Measurements from ENCODE around the gene NAV3. TPM values are rescaled to one million over a fixed set of nuclear protein-coding genes. Genes with fewer than 3 reads are reported as not detected.

NAV3 gene
- total RNA-seq, 2 experiments from 2014 or later = not detected

GRCh38 chr12:77821699-77822203 lies 8.9 kb upstream of the NAV3 start:
- Mint-ChIP-seq H3K4me1 (no peaks in the 10 kb centered on the region), H3K36me3 (no peaks in the 10 kb centered on the region), H3K9me3 (no peaks in the 10 kb centered on the region), H3K27me3 (no peaks in the 10 kb centered on the region), H3K4me3 (no peak overlapping the region), H3K27ac (no peak overlapping the region)
- no peak for DNase-seq

- no peaks in the 10 kb centered on the region for H3K27me3 Mint-ChIP-seq
- no peak for DNase-seq
- H3K9me3 Mint-ChIP-seq = no peaks in the 10 kb centered on the region
- H3K36me3 Mint-ChIP-seq = no peaks in the 10 kb centered on the region
- H3K27ac Mint-ChIP-seq = no peak overlapping the region
- no peaks in the 10 kb centered on the region for H3K4me1 Mint-ChIP-seq
- no peak overlapping the region for H3K4me3 Mint-ChIP-seq
Observed at GRCh38 chr12:77833329-77833728, 2.6 kb downstream of the NAV3 start.

GRCh38 chr12:77834618-77835017 lies 3.9 kb downstream of the NAV3 start:
- no peak overlapping the region for H3K4me3 Mint-ChIP-seq
- H3K27ac Mint-ChIP-seq = no peak overlapping the region
- H3K36me3 Mint-ChIP-seq = no peaks in the 10 kb centered on the region
- DNase-seq = no peak
- H3K4me1 Mint-ChIP-seq = no peaks in the 10 kb centered on the region
- no peaks in the 10 kb centered on the region for H3K27me3 Mint-ChIP-seq
- no peaks in the 10 kb centered on the region for H3K9me3 Mint-ChIP-seq

DNA sequence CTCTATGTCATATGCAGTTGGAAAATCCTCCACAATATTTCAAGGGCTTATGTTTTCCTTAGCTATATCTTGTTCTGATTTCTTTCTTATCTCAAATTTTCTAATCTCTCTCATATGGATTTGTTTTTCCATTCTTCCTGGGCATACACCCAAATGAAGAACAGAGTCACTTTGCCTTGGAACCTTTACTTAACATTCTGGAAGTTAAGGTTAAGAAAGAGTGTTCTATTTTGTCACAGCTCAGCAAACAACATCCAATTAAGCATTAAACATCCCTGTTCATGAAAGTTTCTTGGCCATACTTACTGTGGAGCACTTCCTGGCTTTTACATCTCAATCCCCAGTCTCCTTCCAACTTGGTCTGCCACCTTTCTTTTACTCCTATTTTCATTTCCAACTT lies 5.3 kb downstream of the NAV3 start:
- Mint-ChIP-seq H3K9me3 (peaks cover 2% of the 10 kb centered on the region), H3K4me1 (no peaks in the 10 kb centered on the region), H3K27ac (no peak overlapping the region), H3K27me3 (no peaks in the 10 kb centered on the region), H3K4me3 (no peak overlapping the region), H3K36me3 (no peaks in the 10 kb centered on the region)
- DNase-seq = no peak

DNA sequence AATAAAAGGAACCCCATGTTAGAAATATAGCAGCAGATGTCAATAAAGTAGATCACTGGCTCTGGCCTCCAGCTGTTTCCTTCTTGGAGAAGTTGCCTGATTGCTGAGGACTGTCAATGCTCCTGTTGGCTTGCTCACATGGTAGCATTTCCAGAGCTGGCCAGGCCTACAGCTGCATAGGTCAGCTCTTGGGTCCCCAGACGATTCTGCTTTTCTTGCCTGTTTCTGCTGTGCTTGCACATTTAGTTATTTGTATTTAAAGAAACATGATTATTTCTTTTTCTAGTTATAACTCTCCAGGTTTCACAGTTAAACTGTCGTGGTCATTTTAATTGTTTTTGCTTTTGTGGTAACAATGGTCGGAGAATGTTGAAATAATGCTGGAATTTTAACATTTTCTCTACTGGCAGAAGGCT lies 7.2 kb downstream of the NAV3 start:
- DNase-seq = no peak
- no peak overlapping the region for H3K4me3 Mint-ChIP-seq
- peaks cover 2% of the 10 kb centered on the region for H3K9me3 Mint-ChIP-seq
- H3K4me1 Mint-ChIP-seq = no peaks in the 10 kb centered on the region
- no peak overlapping the region for H3K27ac Mint-ChIP-seq
- no peaks in the 10 kb centered on the region for H3K36me3 Mint-ChIP-seq
- no peaks in the 10 kb centered on the region for H3K27me3 Mint-ChIP-seq

DNA sequence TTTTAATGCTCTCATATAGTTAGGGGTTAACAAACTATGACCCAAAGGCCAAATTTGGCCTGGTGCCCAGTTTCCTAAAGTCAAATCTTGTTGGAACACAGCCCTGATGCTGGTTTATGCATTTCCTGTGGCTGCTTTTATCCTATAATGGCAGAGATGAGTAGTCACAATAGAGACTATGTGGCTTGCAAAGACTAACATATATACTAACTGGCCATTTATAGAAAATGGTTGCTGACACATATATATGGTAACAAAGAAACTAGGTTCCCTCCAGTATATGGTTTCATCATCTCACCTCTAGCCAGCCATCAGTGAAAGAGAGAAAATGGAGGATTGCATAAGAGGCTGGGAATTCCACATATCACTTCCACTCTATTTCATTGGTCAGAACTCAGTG lies 10.8 kb downstream of the NAV3 start:
- Mint-ChIP-seq H3K27me3 (no peaks in the 10 kb centered on the region), H3K9me3 (peaks cover 3% of the 10 kb centered on the region), H3K4me3 (no peak overlapping the region), H3K27ac (no peak overlapping the region), H3K4me1 (no peaks in the 10 kb centered on the region), H3K36me3 (no peaks in the 10 kb centered on the region)
- DNase-seq = no peak

DNA sequence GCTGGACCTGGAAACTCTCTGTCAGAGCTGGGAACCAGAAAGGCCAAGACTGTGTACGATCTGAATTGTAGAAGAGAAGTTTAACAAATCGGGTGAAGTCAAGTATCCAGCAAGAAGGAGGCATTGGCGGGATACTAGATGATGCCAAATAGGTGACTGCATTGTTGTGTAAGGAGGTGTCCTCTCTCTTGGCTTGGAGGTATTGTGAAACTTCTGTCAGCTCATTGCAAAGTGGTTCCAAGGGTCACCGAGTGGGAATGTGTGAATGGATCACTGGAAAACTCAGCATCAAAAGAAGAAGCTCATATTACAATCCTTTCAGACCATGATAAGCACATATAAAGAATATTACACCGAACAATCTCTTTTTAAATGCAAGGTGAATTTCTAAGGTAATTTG lies 11.7 kb downstream of the NAV3 start:
- Mint-ChIP-seq H3K4me1 (no peaks in the 10 kb centered on the region), H3K9me3 (peaks cover 4% of the 10 kb centered on the region), H3K4me3 (no peak overlapping the region), H3K36me3 (no peaks in the 10 kb centered on the region), H3K27ac (no peak overlapping the region), H3K27me3 (no peaks in the 10 kb centered on the region)
- no peak for DNase-seq

DNA sequence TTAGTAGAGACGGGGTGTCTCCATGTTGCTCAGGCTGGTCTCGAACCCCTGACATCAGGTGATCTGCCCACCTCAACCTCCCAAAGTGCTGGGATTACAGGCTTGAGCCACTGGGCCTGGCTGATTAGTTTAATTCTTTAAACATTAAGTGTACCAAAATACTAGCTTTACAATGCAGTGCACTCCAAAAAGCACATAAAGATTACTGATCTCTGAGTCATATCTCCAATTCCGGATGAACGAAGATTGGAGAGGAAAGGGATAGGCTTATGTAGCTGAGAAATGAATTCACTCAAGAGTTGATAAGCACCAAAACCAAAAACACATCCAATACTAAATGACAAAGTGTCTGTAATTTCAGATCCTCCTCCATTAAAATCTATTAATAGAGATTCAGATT lies 15.1 kb downstream of the NAV3 start:
- peaks cover 4% of the 10 kb centered on the region for H3K9me3 Mint-ChIP-seq
- H3K4me1 Mint-ChIP-seq = no peaks in the 10 kb centered on the region
- H3K36me3 Mint-ChIP-seq = no peaks in the 10 kb centered on the region
- no peak overlapping the region for H3K4me3 Mint-ChIP-seq
- H3K27ac Mint-ChIP-seq = no peak overlapping the region
- DNase-seq = no peak
- H3K27me3 Mint-ChIP-seq = no peaks in the 10 kb centered on the region

- Mint-ChIP-seq H3K36me3 (no peaks in the 10 kb centered on the region), H3K4me3 (no peak overlapping the region), H3K9me3 (peaks cover 4% of the 10 kb centered on the region), H3K27me3 (no peaks in the 10 kb centered on the region), H3K4me1 (no peaks in the 10 kb centered on the region), H3K27ac (no peak overlapping the region)
- no peak for DNase-seq
Observed at GRCh38 chr12:77847060-77847541, 16.4 kb downstream of the NAV3 start.

GRCh38 chr12:77847680-77848431 lies 17.2 kb downstream of the NAV3 start:
- no peak overlapping the region for H3K4me3 Mint-ChIP-seq
- H3K27ac Mint-ChIP-seq = no peak overlapping the region
- peaks cover 4% of the 10 kb centered on the region for H3K9me3 Mint-ChIP-seq
- no peak for DNase-seq
- H3K36me3 Mint-ChIP-seq = no peaks in the 10 kb centered on the region
- H3K4me1 Mint-ChIP-seq = no peaks in the 10 kb centered on the region
- H3K27me3 Mint-ChIP-seq = no peaks in the 10 kb centered on the region

DNA sequence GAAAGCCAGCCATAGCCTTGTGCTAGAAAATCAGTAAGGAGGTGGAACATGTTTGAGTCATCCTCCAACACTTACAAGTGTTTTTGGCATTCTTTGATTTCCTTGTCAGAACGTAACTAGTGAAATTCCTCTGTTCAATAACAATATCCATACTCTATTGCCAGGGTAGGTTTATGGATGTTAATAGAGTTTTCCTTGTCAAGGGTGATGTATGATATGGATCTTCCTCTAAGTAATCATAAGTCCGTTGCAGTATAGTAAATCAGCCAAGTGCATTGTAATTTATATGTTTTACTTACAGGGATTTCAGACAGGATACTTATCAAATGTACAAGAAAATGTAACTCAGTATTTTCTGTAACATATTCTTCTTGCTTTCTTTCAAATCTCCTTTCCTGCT lies 19.4 kb downstream of the NAV3 start:
- peaks cover 3% of the 10 kb centered on the region for H3K9me3 Mint-ChIP-seq
- H3K27me3 Mint-ChIP-seq = no peaks in the 10 kb centered on the region
- H3K36me3 Mint-ChIP-seq = no peaks in the 10 kb centered on the region
- H3K27ac Mint-ChIP-seq = no peak overlapping the region
- H3K4me1 Mint-ChIP-seq = no peaks in the 10 kb centered on the region
- DNase-seq = no peak
- H3K4me3 Mint-ChIP-seq = no peak overlapping the region

GRCh38 chr12:77850698-77851097 lies 20.0 kb downstream of the NAV3 start:
- H3K27ac Mint-ChIP-seq = no peak overlapping the region
- H3K36me3 Mint-ChIP-seq = no peaks in the 10 kb centered on the region
- H3K9me3 Mint-ChIP-seq = peaks cover 3% of the 10 kb centered on the region
- no peak for DNase-seq
- no peaks in the 10 kb centered on the region for H3K4me1 Mint-ChIP-seq
- no peak overlapping the region for H3K4me3 Mint-ChIP-seq
- H3K27me3 Mint-ChIP-seq = no peaks in the 10 kb centered on the region

DNA sequence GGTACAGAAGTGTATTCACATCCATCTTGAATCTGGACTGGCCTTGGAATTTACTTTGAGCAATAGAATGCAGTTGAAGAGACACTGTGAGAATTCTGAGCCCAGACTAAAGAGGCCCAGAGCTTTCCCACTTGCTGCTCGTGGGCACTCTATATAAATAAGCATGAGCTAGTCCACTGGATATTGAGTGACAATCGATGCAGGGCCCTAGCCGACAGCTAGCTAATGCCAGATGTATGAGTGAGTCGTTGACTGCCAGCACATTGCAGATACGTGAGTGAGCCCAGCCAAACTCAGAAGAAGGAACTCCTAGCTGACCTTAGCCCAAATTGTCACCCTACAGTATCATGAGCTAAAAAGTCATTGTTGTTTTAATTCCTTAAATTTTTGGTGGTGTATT lies 24.9 kb downstream of the NAV3 start:
- Mint-ChIP-seq H3K4me1 (no peaks in the 10 kb centered on the region), H3K27me3 (no peaks in the 10 kb centered on the region), H3K27ac (no peak overlapping the region)

DNA sequence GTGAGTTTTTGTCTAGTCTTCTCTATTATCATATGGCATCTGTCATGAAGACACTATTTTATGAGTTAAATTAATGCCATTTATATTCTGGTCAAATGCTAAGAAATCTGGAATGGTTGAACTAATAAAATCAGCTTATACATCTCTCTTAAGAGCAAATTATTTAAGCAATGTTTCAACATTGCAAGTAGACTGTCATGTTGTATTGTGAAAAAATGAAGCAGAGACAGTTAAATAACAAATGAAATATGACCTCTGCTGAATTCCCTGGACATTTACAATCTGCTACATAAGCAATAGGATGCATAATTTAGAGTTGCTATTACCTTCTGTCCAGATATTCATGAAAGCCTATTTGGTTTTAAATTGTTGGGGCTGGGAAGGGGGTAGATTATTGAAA lies 30.6 kb downstream of the NAV3 start:
- H3K9me3 Mint-ChIP-seq = peaks cover 3% of the 10 kb centered on the region
- no peak overlapping the region for H3K27ac Mint-ChIP-seq
- H3K4me3 Mint-ChIP-seq = no peak overlapping the region
- no peaks in the 10 kb centered on the region for H3K36me3 Mint-ChIP-seq
- H3K4me1 Mint-ChIP-seq = no peaks in the 10 kb centered on the region
- no peaks in the 10 kb centered on the region for H3K27me3 Mint-ChIP-seq
- DNase-seq = no peak

More for the DNA sequence above, 24.9 kb downstream of the NAV3 start:
- Mint-ChIP-seq H3K4me3 (no peak overlapping the region), H3K9me3 (no peaks in the 10 kb centered on the region), H3K36me3 (no peaks in the 10 kb centered on the region)
- no peak for DNase-seq

DNA sequence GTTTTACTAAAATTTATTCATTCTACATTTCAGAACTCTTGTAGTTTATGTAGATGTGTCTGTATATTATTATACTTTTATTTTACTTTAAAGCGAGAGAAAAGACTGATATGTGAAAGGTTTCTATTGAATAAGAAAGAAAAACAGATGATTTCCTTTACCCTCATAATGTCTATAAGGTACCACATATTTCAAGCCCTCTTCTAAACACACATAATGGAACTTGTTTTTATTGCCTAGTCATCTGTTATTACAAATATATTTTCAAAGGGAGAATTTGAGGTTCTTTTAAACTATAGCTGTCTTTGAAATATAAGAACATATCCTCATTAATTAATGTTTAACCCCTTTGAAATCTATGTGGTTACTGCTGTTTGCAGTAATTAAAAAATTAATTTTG lies 34.5 kb downstream of the NAV3 start:
- H3K4me3 Mint-ChIP-seq = no peak overlapping the region
- H3K36me3 Mint-ChIP-seq = no peaks in the 10 kb centered on the region
- no peaks in the 10 kb centered on the region for H3K4me1 Mint-ChIP-seq
- H3K27ac Mint-ChIP-seq = no peak overlapping the region
- DNase-seq = no peak
- no peaks in the 10 kb centered on the region for H3K27me3 Mint-ChIP-seq
- H3K9me3 Mint-ChIP-seq = peaks cover 3% of the 10 kb centered on the region

- no peak for DNase-seq
- no peaks in the 10 kb centered on the region for H3K4me1 Mint-ChIP-seq
- no peaks in the 10 kb centered on the region for H3K36me3 Mint-ChIP-seq
- no peak overlapping the region for H3K27ac Mint-ChIP-seq
- H3K9me3 Mint-ChIP-seq = peaks cover 7% of the 10 kb centered on the region
- H3K4me3 Mint-ChIP-seq = no peak overlapping the region
- H3K27me3 Mint-ChIP-seq = no peaks in the 10 kb centered on the region
Observed at GRCh38 chr12:77878901-77879300, 48.2 kb downstream of the NAV3 start.

Data from activated naive CD8-positive, alpha-beta T cell treated with anti-CD3 and anti-CD28 coated beads for 36 hours (primary cell).